SK-N-SH treated with all-trans-retinoic acid at 6 μM for 48 hours (cell line): ENCODE measurements around the gene IKZF5.

Source experiments
- ARNTL ChIP-seq: fragments of 450-650 bp; formaldehyde crosslinking; IDR thresholded peaks from 2 replicates; pipeline ENCODE4 v1.5.0; 2020; ENCODE audit warnings: low read depth, mild to moderate bottlenecking, moderate library complexity, borderline replicate concordance
- ESRRG ChIP-seq: fragments of 250-450 bp; sonication (Bioruptor Pico); IDR thresholded peaks from 2 replicates; pipeline ENCODE4 v1.6.1; 2021; ENCODE audit warnings: mild to moderate bottlenecking
- GLIS3 ChIP-seq: fragments of 250-450 bp; sonication (Bioruptor Pico); IDR thresholded peaks from 2 replicates; pipeline ENCODE4 v1.5.0; 2020; ENCODE audit warnings: mild to moderate bottlenecking, moderate library complexity
- OSR1 ChIP-seq: fragments of 250-450 bp; sonication (Bioruptor Pico); IDR thresholded peaks from 2 replicates; pipeline ENCODE4 v1.8.0; 2022; ENCODE audit warnings: moderate library complexity, mild to moderate bottlenecking, inconsistent platforms
- RARB ChIP-seq: fragments of 250-450 bp; sonication (Bioruptor Pico); IDR thresholded peaks from 2 replicates; pipeline ENCODE4 v1.8.0; 2021; ENCODE audit warnings: mild to moderate bottlenecking, moderate library complexity
- SNAI2 ChIP-seq: fragments of 250-450 bp; sonication (Bioruptor Pico); IDR thresholded peaks from 2 replicates; pipeline ENCODE4 v1.5.0; 2020; ENCODE audit warnings: mild to moderate bottlenecking, moderate library complexity
- TCF4 ChIP-seq: fragments of 250-450 bp; sonication (Bioruptor Pico); IDR thresholded peaks from 2 replicates; pipeline ENCODE4 v1.8.0; 2021; ENCODE audit warnings: mild to moderate bottlenecking, moderate library complexity, borderline replicate concordance
- ZFP30 ChIP-seq: fragments of 450-650 bp; formaldehyde crosslinking; IDR thresholded peaks from 2 replicates; pipeline ENCODE4 v1.5.0; 2022; ENCODE audit warnings: mild to moderate bottlenecking, moderate library complexity
- ZNF70 ChIP-seq: fragments of 450-650 bp; formaldehyde crosslinking; IDR thresholded peaks from 2 replicates; pipeline ENCODE4 v1.5.0; 2020; ENCODE audit warnings: mild to moderate bottlenecking, moderate library complexity
- TF ChIP-seq, protein P1 (sequence below): fragments of 250-450 bp; sonication (Bioruptor Pico); IDR thresholded peaks from 2 replicates; pipeline ENCODE4 v1.8.0; 2020; ENCODE audit warnings: mild to moderate bottlenecking, moderate library complexity, borderline replicate concordance
- TF ChIP-seq, protein P2 (sequence below): fragments of 250-450 bp; sonication (Bioruptor Pico); IDR thresholded peaks from 2 replicates; pipeline ENCODE4 v1.5.1; 2020; ENCODE audit warnings: low read depth, mild to moderate bottlenecking, moderate library complexity

DNA sequence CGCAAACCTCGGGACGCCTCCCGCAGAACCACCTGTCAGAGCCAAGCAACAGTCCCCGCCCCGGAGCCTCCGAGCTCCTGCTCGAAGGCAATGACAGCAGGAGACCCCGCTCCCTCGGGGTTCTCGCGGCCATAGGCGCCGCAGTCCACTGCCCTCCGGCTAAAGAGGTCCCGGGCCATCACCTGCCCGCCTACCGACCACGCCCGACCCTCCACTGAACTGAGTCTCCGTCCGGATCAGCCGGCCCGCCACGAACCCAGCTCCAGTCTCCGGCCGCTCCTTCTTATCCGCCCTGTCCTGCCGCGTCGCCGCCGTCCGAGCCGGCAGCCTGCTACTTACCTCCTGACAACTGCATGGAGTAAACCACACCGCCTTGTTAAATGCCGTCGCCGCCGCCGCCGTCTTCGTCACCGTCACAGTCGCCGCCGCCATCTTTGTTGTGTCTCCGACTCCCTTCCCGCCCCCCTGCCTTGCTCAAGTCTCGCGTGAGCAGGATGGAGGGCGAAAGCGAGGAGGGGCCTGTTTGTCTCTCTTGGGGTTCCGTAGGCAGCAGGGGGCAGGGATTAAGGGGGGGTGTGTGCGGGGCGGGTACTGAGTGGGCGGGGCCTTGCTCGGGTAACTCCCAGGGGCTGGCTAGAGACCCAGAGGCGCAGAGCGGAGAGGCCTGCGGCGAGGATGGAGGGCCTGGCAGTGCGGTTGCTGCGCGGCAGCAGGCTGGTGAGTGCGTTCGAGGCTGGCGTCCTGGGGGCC is at the start of gene IKZF5, which contains the start of gene ACADSB:
- TF ChIP-seq TCF4 (CRISPR knock-in tag) (no peak), ESRRG (CRISPR knock-in tag) (no peak), SNAI2 (no peak), OSR1 (no peak), RARB (CRISPR knock-in tag) (no peak), ZNF70 (no peak), ZFP30 (CRISPR knock-in tag) (no peak), GLIS3 (no peak), ARNTL (CRISPR knock-in tag) (no peak)
- TF ChIP-seq, protein P1, sequence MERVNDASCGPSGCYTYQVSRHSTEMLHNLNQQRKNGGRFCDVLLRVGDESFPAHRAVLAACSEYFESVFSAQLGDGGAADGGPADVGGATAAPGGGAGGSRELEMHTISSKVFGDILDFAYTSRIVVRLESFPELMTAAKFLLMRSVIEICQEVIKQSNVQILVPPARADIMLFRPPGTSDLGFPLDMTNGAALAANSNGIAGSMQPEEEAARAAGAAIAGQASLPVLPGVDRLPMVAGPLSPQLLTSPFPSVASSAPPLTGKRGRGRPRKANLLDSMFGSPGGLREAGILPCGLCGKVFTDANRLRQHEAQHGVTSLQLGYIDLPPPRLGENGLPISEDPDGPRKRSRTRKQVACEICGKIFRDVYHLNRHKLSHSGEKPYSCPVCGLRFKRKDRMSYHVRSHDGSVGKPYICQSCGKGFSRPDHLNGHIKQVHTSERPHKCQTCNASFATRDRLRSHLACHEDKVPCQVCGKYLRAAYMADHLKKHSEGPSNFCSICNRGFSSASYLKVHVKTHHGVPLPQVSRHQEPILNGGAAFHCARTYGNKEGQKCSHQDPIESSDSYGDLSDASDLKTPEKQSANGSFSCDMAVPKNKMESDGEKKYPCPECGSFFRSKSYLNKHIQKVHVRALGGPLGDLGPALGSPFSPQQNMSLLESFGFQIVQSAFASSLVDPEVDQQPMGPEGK: no peak
- TF ChIP-seq, protein P2, sequence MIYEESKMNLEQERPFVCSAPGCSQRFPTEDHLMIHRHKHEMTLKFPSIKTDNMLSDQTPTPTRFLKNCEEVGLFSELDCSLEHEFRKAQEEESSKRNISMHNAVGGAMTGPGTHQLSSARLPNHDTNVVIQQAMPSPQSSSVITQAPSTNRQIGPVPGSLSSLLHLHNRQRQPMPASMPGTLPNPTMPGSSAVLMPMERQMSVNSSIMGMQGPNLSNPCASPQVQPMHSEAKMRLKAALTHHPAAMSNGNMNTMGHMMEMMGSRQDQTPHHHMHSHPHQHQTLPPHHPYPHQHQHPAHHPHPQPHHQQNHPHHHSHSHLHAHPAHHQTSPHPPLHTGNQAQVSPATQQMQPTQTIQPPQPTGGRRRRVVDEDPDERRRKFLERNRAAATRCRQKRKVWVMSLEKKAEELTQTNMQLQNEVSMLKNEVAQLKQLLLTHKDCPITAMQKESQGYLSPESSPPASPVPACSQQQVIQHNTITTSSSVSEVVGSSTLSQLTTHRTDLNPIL (CRISPR knock-in tag): no peak
